MM.1S (cell line): ENCODE data around the gene ATL2.

ENCODE experiments used
- DNase-seq: peaks from one replicate; pipeline ENCODE4 v3.0.0-alpha.2; 2015
- H2AFZ ChIP-seq: fragments of 300-600 bp; sonication (generic); 2 replicates; pipeline ENCODE4 v1.6.0; 2016; ENCODE audit warnings: antibody characterized with exemption, low read length
- H3F3A ChIP-seq: fragments of 300-600 bp; sonication (generic); 2 replicates; pipeline ENCODE4 v1.6.1; 2016; ENCODE audit warnings: mild to moderate bottlenecking, antibody characterized with exemption, low read length, moderate library complexity, mixed read lengths; ENCODE audit not compliant: insufficient read depth
- H3K27ac ChIP-seq: fragments of 300-600 bp; sonication (generic); 2 replicates; pipeline ENCODE4 v1.5.1; 2016; ENCODE audit warnings: mild to moderate bottlenecking, low read length
- H3K27me3 ChIP-seq: fragments of 300-600 bp; sonication (generic); replicated peaks from 2 replicates; pipeline ENCODE4 v1.6.0; 2016; ENCODE audit warnings: low read length; ENCODE audit not compliant: insufficient read depth
- H3K36me3 ChIP-seq: fragments of 300-600 bp; sonication (generic); replicated peaks from 2 replicates; pipeline ENCODE4 v1.6.1; 2016; ENCODE audit warnings: mild to moderate bottlenecking, low read length, mixed read lengths; ENCODE audit not compliant: insufficient read depth
- H3K4me1 ChIP-seq: fragments of 300-600 bp; sonication (generic); 2 replicates; pipeline ENCODE4 v1.6.1; 2016; ENCODE audit warnings: low read length, mixed read lengths
- H3K4me2 ChIP-seq: fragments of 300-600 bp; sonication (generic); 2 replicates; pipeline ENCODE4 v1.6.0; 2016; ENCODE audit warnings: low read depth, low read length
- H3K4me3 ChIP-seq: fragments of 300-600 bp; sonication (generic); 2 replicates; pipeline ENCODE4 v1.5.1; 2016; ENCODE audit warnings: low read length, mixed read lengths
- H3K79me2 ChIP-seq: fragments of 300-600 bp; sonication (generic); 2 replicates; pipeline ENCODE4 v1.6.1; 2016; ENCODE audit warnings: mixed run types, low read length, mixed read lengths
- H3K9ac ChIP-seq: fragments of 300-600 bp; sonication (generic); 2 replicates; pipeline ENCODE4 v1.6.1; 2016; ENCODE audit warnings: low read length, mixed read lengths
- H3K9me2 ChIP-seq: fragments of 300-600 bp; sonication (generic); replicated peaks from 2 replicates; pipeline ENCODE4 v1.6.1; 2016; ENCODE audit warnings: mild to moderate bottlenecking, low read length, mixed read lengths; ENCODE audit not compliant: insufficient read depth
- H3K9me3 ChIP-seq: fragments of 300-600 bp; sonication (generic); replicated peaks from 2 replicates; pipeline ENCODE4 v1.6.1; 2016; ENCODE audit warnings: mild to moderate bottlenecking, low read length, mixed read lengths; ENCODE audit not compliant: insufficient read depth
- H4K20me1 ChIP-seq: fragments of 300-600 bp; sonication (generic); 2 replicates; pipeline ENCODE4 v1.6.1; 2016; ENCODE audit warnings: mild to moderate bottlenecking, low read length, moderate library complexity, mixed read lengths; ENCODE audit not compliant: insufficient read depth
- CTCF ChIP-seq: fragments of 300-600 bp; sonication (generic); IDR thresholded peaks from 2 replicates; pipeline ENCODE4 v1.5.1; 2016; ENCODE audit warnings: antibody characterized with exemption, low read length, mixed read lengths
- EZH2 ChIP-seq: fragments of 300-600 bp; sonication (generic); optimal IDR thresholded peaks from 2 replicates; pipeline ENCODE3; 2017; ENCODE audit warnings: low read depth, mild to moderate bottlenecking, antibody characterized with exemption, low read length, mixed read lengths
- EZH2phosphoT487 ChIP-seq: fragments of 300-600 bp; sonication (generic); IDR thresholded peaks from 2 replicates; pipeline ENCODE4 v1.6.1; 2018; ENCODE audit warnings: antibody characterized with exemption, low read length

ATL2 gene

GRCh38 chr2:38405917-38406596 lies 29.0 kb upstream of the ATL2 start:
- no peaks in the 10 kb centered on the region for H3K27me3 ChIP-seq
- H3K4me1 ChIP-seq = peaks cover 20% of the 10 kb centered on the region
- TF ChIP-seq EZH2 (no peak), CTCF (no peak), EZH2phosphoT487 (no peak)
- H3K4me2 ChIP-seq = no peak overlapping the region
- no peaks in the 10 kb centered on the region for H3K9me3 ChIP-seq
- H3K36me3 ChIP-seq = no peaks in the 10 kb centered on the region
- H3K79me2 ChIP-seq = no peaks in the 10 kb centered on the region
- H3F3A ChIP-seq = peaks cover 15% of the 10 kb centered on the region
- no peak overlapping the region for H2AFZ ChIP-seq
- DNase-seq = no peak
- H3K9me2 ChIP-seq = no peaks in the 10 kb centered on the region
- no peaks in the 10 kb centered on the region for H4K20me1 ChIP-seq
- no peak overlapping the region for H3K9ac ChIP-seq
- H3K27ac ChIP-seq = no peak overlapping the region
- no peak overlapping the region for H3K4me3 ChIP-seq

GRCh38 chr2:38400513-38400912 lies 23.4 kb upstream of the ATL2 start:
- Histone ChIP-seq H3K36me3 (no peaks in the 10 kb centered on the region), H3K4me1 (no peaks in the 10 kb centered on the region), H3K9ac (no peak overlapping the region), H3K4me2 (no peak overlapping the region), H3K4me3 (no peak overlapping the region), H3K9me3 (no peaks in the 10 kb centered on the region), H3K27me3 (no peaks in the 10 kb centered on the region), H2AFZ (no peak overlapping the region), H4K20me1 (no peaks in the 10 kb centered on the region), H3F3A (no peaks in the 10 kb centered on the region), H3K9me2 (no peaks in the 10 kb centered on the region), H3K79me2 (no peaks in the 10 kb centered on the region), H3K27ac (no peak overlapping the region)
- TF ChIP-seq CTCF (no peak), EZH2phosphoT487 (no peak), EZH2 (no peak)
- DNase-seq = no peak

- no peak for TF ChIP-seq EZH2
- no peak for TF ChIP-seq CTCF
- no peak for TF ChIP-seq EZH2phosphoT487
- Histone ChIP-seq H3K9me2 (no peaks in the 10 kb centered on the region), H3F3A (no peaks in the 10 kb centered on the region), H3K36me3 (no peaks in the 10 kb centered on the region), H3K79me2 (no peaks in the 10 kb centered on the region), H3K4me1 (no peaks in the 10 kb centered on the region), H3K4me2 (no peak overlapping the region), H3K4me3 (no peak overlapping the region), H3K27me3 (no peaks in the 10 kb centered on the region), H3K27ac (no peak overlapping the region), H3K9me3 (no peaks in the 10 kb centered on the region), H3K9ac (no peak overlapping the region), H2AFZ (no peak overlapping the region), H4K20me1 (no peaks in the 10 kb centered on the region)
- DNase-seq = no peak
Observed at GRCh38 chr2:38398739-38399138, 21.7 kb upstream of the ATL2 start.
